HepG2 (cell line): ENCODE results near the gene ZNF467. TPM values are rescaled to one million over a fixed set of nuclear protein-coding genes. Genes with fewer than 3 reads are reported as not detected.

Experiments
- ATAC-seq: fragments of 200-7000 bp; cut with Tn5 transposase; 3 replicates; pipeline ENCODE4 v1.9.1; 2020; ENCODE audit warnings: mild to moderate bottlenecking, moderate library complexity
- BruUV-seq: library from RNA; stranded (reverse); fragments of 400-500 nt; replicated peaks from 2 replicates; lab custom pipeline; 2021; lab: Mats Ljungman, UMichigan
- CTCF ChIA-PET: fragments of 300-600 bp; formaldehyde crosslinking; extraction: SDS; loops from one replicate; lab custom pipeline; 2021; ENCODE audit warnings: low total read pairs, inconsistent platforms, low intra/inter-chr PET ratio; lab: Yijun Ruan, JAX
- POLR2A ChIA-PET: fragments of 350-600 bp; sonication (Branson Sonifier 250); formaldehyde crosslinking; loops from one replicate; lab custom pipeline; 2020; ENCODE audit warnings: antibody characterized with exemption, inconsistent platforms; lab: Yijun Ruan, JAX
- DNase-seq: peaks from one replicate; pipeline ENCODE4 v3.0.0-alpha.2; 2015; ENCODE audit warnings: low spot score
- FAIRE-seq: peaks from 3 replicates; lab custom pipeline; 2011; peaks lifted over from hg19 to GRCh38; lab: Jason Lieb, UNC
- H2AFZ ChIP-seq: one replicate; pipeline ENCODE4 v1.6.1; 2011; ENCODE audit warnings: low read length, inconsistent platforms
- H3K27ac ChIP-seq: fragments of 300-600 bp; 3 replicates; pipeline ENCODE4 v1.8.0; 2011; ENCODE audit warnings: mixed run types, mild to moderate bottlenecking, mixed read lengths, low read length, inconsistent platforms; ENCODE audit not compliant: insufficient read depth; ENCODE audit errors: extremely low read length
- H3K27me3 ChIP-seq, 2 experiments: fragments of 200-600 bp in 1 of 2; 2 replicates in 1 of 2; 3 replicates in 1 of 2; pipeline versions ENCODE4 v1.6.0 to v1.8.0; 2011; ENCODE audit warnings: low read length in 2 of 2, mild to moderate bottlenecking in 2 of 2, moderate library complexity in 2 of 2, inconsistent platforms in 1 of 2; ENCODE audit not compliant: insufficient read depth in 2 of 2, control insufficient read depth in 1 of 2
- H3K36me3 ChIP-seq, 2 experiments: fragments of 200-600 bp in 1 of 2; replicated peaks in 1 of 2; 2 replicates in 1 of 2; 3 replicates in 1 of 2; pipeline versions ENCODE4 v1.5.1 to v1.8.0; 2011; ENCODE audit warnings: low read length in 2 of 2, inconsistent platforms in 1 of 2; ENCODE audit not compliant: insufficient read depth in 2 of 2, control insufficient read depth in 1 of 2
- H3K4me1 ChIP-seq: 2 replicates; pipeline ENCODE4 v1.5.1; 2012; ENCODE audit warnings: low read length, inconsistent platforms; ENCODE audit not compliant: insufficient read depth
- H3K4me2 ChIP-seq: 2 replicates; pipeline ENCODE4 v1.6.0; 2011; ENCODE audit warnings: low read depth, low read length, inconsistent platforms
- H3K4me3 ChIP-seq, 3 experiments: fragments of 200-600 bp in 1 of 3; sonication (generic), shearing (Covaris generic) in 1 of 3; replicated peaks in 1 of 3; 2 replicates each; pipeline ENCODE4 v1.5.1; 2011 to 2016; ENCODE audit warnings: low read length in 3 of 3, inconsistent platforms in 2 of 3, low read depth in 2 of 3, mild to moderate bottlenecking in 2 of 3, control low read depth in 1 of 3, mixed read lengths in 1 of 3; ENCODE audit not compliant: insufficient read depth in 1 of 3
- H3K79me2 ChIP-seq: one replicate; pipeline ENCODE4 v1.6.1; 2011; ENCODE audit warnings: low read length, inconsistent platforms; ENCODE audit not compliant: insufficient read depth
- H3K9ac ChIP-seq: 2 replicates; pipeline ENCODE4 v1.6.0; 2011; ENCODE audit warnings: mild to moderate bottlenecking, low read depth, low read length, inconsistent platforms; ENCODE audit not compliant: insufficient read depth
- H3K9me3 ChIP-seq: 2 replicates; pipeline ENCODE4 v1.5.1; 2012; ENCODE audit warnings: mild to moderate bottlenecking, low read length
- H4K20me1 ChIP-seq: 2 replicates; pipeline ENCODE4 v1.6.0; 2011; ENCODE audit warnings: inconsistent platforms, mild to moderate bottlenecking, low read length, moderate library complexity; ENCODE audit not compliant: insufficient read depth
- GABPB1 ChIP-seq: IDR thresholded peaks from 2 replicates; pipeline ENCODE4 v1.6.1; 2016; ENCODE audit warnings: mild to moderate bottlenecking, missing genetic modification reagents, moderate library complexity, missing compliant biosample characterization
- HNRNPL ChIP-seq: fragments of 200-400 bp; formaldehyde crosslinking; IDR thresholded peaks from 2 replicates; pipeline ENCODE4 v1.6.1; 2017; ENCODE audit warnings: mild to moderate bottlenecking, low read depth, low read length
- KDM6A ChIP-seq: IDR thresholded peaks from 2 replicates; pipeline ENCODE4 v1.6.1; 2016; ENCODE audit warnings: low read depth
- PCBP1 ChIP-seq: fragments of 200-400 bp; formaldehyde crosslinking; IDR thresholded peaks from 2 replicates; pipeline ENCODE4 v1.6.1; 2017; ENCODE audit warnings: mild to moderate bottlenecking, low read depth, low read length, borderline replicate concordance
- ZBTB2 ChIP-seq: sonication (generic); formaldehyde crosslinking; IDR thresholded peaks from 2 replicates; pipeline ENCODE4 v1.8.0; 2022; ENCODE audit warnings: low read depth, missing genetic modification reagents
- ZNF350 ChIP-seq: sonication (generic); formaldehyde crosslinking; IDR thresholded peaks from 2 replicates; pipeline ENCODE4 v1.4.0; 2020; ENCODE audit warnings: mild to moderate bottlenecking, low read depth, missing genetic modification reagents, borderline replicate concordance
- ZNF639 ChIP-seq: conservative IDR thresholded peaks from 2 replicates; pipeline ENCODE4 v1.6.1; 2018; ENCODE audit warnings: missing genetic modification reagents
- ZNF770 ChIP-seq: sonication (generic); formaldehyde crosslinking; IDR thresholded peaks from 2 replicates; pipeline ENCODE4 v1.5.0; 2020; ENCODE audit warnings: mild to moderate bottlenecking, missing genetic modification reagents
- ZNF883 ChIP-seq: sonication (generic); formaldehyde crosslinking; IDR thresholded peaks from 2 replicates; pipeline ENCODE4 v1.5.1; 2020; ENCODE audit warnings: mild to moderate bottlenecking, missing genetic modification reagents; ENCODE audit errors: not compliant biosample characterization
- WGBS: methylation state at CpG from one replicate; pipeline ENCODE4 v1.1.6; 2017; ENCODE audit warnings: low lambda C conversion rate; 5-methylcytosine and 5-hydroxymethylcytosine counted together
- in situ Hi-C: cut with HindIII; loops from 2 replicates; pipeline ENCODE4 v1.10.0; 2017; ENCODE audit warnings: low pct_unique_long_range_greater_than_20kb; ENCODE audit not compliant: extremely low pct_ligation_motif_present
- intact Hi-C: fragments of 100-400 bp; cut with micrococcal nuclease; formaldehyde crosslinking; loops from one replicate; pipeline ENCODE4 v1.10.0; 2022; ENCODE audit not compliant: unreplicated experiment
- polyA plus RNA-seq, 8 experiments: library from polyadenylated mRNA; depleted of rRNA in 3 of 8; stranded (reverse) in 7 of 8; unstranded in 1 of 8; fragments of >200 nt; fragmentation: Illumina TruSeq in 4 of 8; extraction: Trizol in 4 of 8; gene quantifications; 2 replicates each; pipeline versions ENCODE4 v1.2.1 to v1.2.3, GENCODE V29; 2011 to 2016; ENCODE audit warnings: low read depth in 4 of 8, missing spikeins in 1 of 8, mixed read lengths in 1 of 8; ENCODE audit not compliant: insufficient read depth in 1 of 8
- total RNA-seq, 5 experiments: library from RNA; depleted of rRNA; stranded (reverse); fragments of >200 nt; fragmentation: Illumina TruSeq; extraction: Trizol; gene quantifications; 2 replicates each; pipeline ENCODE4 v1.2.3, GENCODE V29; 2016; ENCODE audit warnings: low read depth in 1 of 5

ZNF467 gene
- total and polyA plus RNA-seq, 2 of the 13 experiments (the other 11 are each of a cell fraction or from before 2014, with no cell fraction given) = 0.03 TPM; not detected in 1

DNA sequence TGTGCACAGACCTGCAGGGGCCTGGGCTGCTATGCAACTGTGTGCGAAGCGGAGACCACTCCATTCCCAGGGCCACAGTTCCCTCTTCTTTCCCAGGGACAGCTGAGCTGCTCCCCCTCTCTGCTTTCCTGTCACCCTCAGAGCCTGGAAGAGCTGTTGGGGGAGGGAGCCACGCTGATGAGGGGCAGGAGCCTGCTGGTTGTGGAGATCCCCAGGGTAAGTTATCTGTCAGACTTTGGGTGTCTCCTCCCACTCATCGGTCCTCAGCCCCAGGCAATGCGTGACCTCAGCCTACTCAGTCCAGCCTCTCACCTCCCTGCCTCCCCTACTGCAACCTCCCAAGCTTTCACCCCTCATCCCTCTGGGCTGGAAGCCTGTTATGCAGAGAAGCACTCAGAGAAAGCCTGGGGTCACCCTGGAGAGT lies 53.5 kb downstream of the ZNF467 start:
- intact Hi-C loops = loop anchor here (2.0 kb wide), 1 partner anchor 29 kb away; no protein-coding TSS in a partner anchor
- ATAC-seq (peak; percentile 50), FAIRE-seq (no peak), DNase-seq (no peak)
- no peak overlapping the region for H2AFZ ChIP-seq
- peaks cover 17 to 35% of the 10 kb centered on the region in 2 experiments; a peak in 4 of 5 replicates for H3K36me3 ChIP-seq
- peak overlapping the region; percentile 65 for H3K4me2 ChIP-seq
- H3K27ac ChIP-seq = no peak overlapping the region
- H4K20me1 ChIP-seq = no peaks in the 10 kb centered on the region
- H3K9ac ChIP-seq = no peak overlapping the region
- in situ Hi-C loops = no loop called here
- POLR2A ChIA-PET = no interaction called here
- H3K79me2 ChIP-seq = no peaks in the 10 kb centered on the region
- CTCF ChIA-PET = no interaction called here
- no peaks in the 10 kb centered on the region for H3K27me3 ChIP-seq
- TF ChIP-seq KDM6A (CRISPR knock-in tag) (no peak), HNRNPL (no peak), GABPB1 (CRISPR knock-in tag) (peak; percentile 2; the same call in 1 of the 2 replicates), ZNF770 (peak; percentile 87), PCBP1 (no peak), ZNF350 (peak; percentile 29; the same call in 1 of the 2 replicates), ZNF883 (peak; percentile 5), ZBTB2 (CRISPR knock-in tag) (no peak), ZNF639 (no peak)
- TF ChIP-seq, all 625 proteins: peak for 4
- Histone ChIP-seq H3K9me3 (no peaks in the 10 kb centered on the region), H3K4me3 (peak overlapping the region in 2 of 3 experiments; percentile 38 to 51; a peak in 2 of 6 replicates), H3K4me1 (peaks cover 35% of the 10 kb centered on the region)
- 39% methylated on average over 5 of the region's 5 CpGs for WGBS
- BruUV-seq = no TSS peak
